ENCODE measurements around the gene DOC2B. TPM values are rescaled to one million over a fixed set of nuclear protein-coding genes. Genes with fewer than 3 reads are reported as not detected.
A peak's percentile ranks its signal among the peaks of the same experiment; 100 is the strongest.

Gene DOC2B
- total and polyA plus RNA-seq, 2 of the 13 experiments (the other 11 are each of a cell fraction or from before 2014, with no cell fraction given): 0.09 to 0.22 TPM

GRCh38 chr17:182050-182751 lies 751 bp upstream of the DOC2B start:
- 12% methylated on average over 6 of the region's 18 CpGs for WGBS (ENCODE audit: low lambda C conversion rate)
- Histone ChIP-seq H3K4me2 (ENCODE audit: low read depth, low read length) (peak overlapping the region; percentile 76), H2AFZ (ENCODE audit: low read length) (no peak overlapping the region), H3K27me3 (ENCODE audit: control insufficient read depth in 1 of 2, insufficient read depth in 2 of 2, low read length in 2 of 2) (peaks cover 12 to 88% of the 10 kb centered on the region in 2 experiments), H3K36me3 (replicated peaks in 1 of 2; ENCODE audit: control insufficient read depth in 1 of 2, insufficient read depth in 2 of 2, low read length in 2 of 2) (no peaks in the 10 kb centered on the region), H3K4me1 (ENCODE audit: insufficient read depth, low read length) (peaks cover 15% of the 10 kb centered on the region), H3K79me2 (ENCODE audit: insufficient read depth, low read length) (no peaks in the 10 kb centered on the region), H3K4me3 (replicated peaks in 1 of 3; ENCODE audit: insufficient read depth in 1 of 3, low read depth in 2 of 3, low read length in 3 of 3) (peak overlapping the region in 2 of 3 experiments; percentile 4 to 60; a peak in 2 of 6 replicates), H4K20me1 (ENCODE audit: insufficient read depth, low read length) (no peaks in the 10 kb centered on the region), H3K9ac (ENCODE audit: insufficient read depth, low read depth, low read length) (no peak overlapping the region), H3K27ac (ENCODE audit: extremely low read length, insufficient read depth, low read length) (no peak overlapping the region), H3K9me3 (ENCODE audit: low read length) (no peaks in the 10 kb centered on the region)
- peak; percentile 68 for ATAC-seq
- ChIA-PET POLR2A (interaction anchor here (1.2 kb wide), 1 partner anchor 12 kb away, joined by 8 read pairs; no protein-coding TSS in a partner anchor), CTCF (ENCODE audit: low intra/inter-chr PET ratio, low total read pairs) (no interaction called here)
- FAIRE-seq: no peak
- in situ Hi-C loops (cut with HindIII; ENCODE audit: extremely low pct_ligation_motif_present, low pct_unique_long_range_greater_than_20kb): no loop called here
- no TSS peak for BruUV-seq (replicated peaks)
- DNase-seq (ENCODE audit: low spot score): peak; percentile 42
- intact Hi-C loops (cut with micrococcal nuclease; ENCODE audit: unreplicated experiment): no loop called here
- TF ChIP-seq ATF2 (CRISPR knock-in tag; IDR thresholded peaks at IDR 0.05): 0 out of 2 replicates have a peak, but pooled peaks have one; percentile 22
- TF ChIP-seq ZNF530 (CRISPR knock-in tag; IDR thresholded peaks at IDR 0.05; ENCODE audit: low read depth): no peak
- no peak for TF ChIP-seq PRDM10 (CRISPR knock-in tag; IDR thresholded peaks at IDR 0.05; ENCODE audit: low read depth)
- no peak for TF ChIP-seq ZNF329 (CRISPR knock-in tag; IDR thresholded peaks at IDR 0.05; ENCODE audit: low read depth)
- peak; percentile 22; the same call in 1 of the 2 replicates for TF ChIP-seq ZBTB33 (CRISPR knock-in tag; IDR thresholded peaks at IDR 0.05)
- TF ChIP-seq ZNF687 (CRISPR knock-in tag; IDR thresholded peaks at IDR 0.05): peak; percentile 58
- TF ChIP-seq ZBTB43 (CRISPR knock-in tag; conservative IDR thresholded peaks at IDR 0.05): no peak
- 0 out of 2 replicates have a peak, but pooled peaks have one; percentile 15 for TF ChIP-seq SOX5 (CRISPR knock-in tag; IDR thresholded peaks at IDR 0.05; ENCODE audit: borderline replicate concordance)

All from HepG2 (cell line).